Psoas muscle (tissue), 8 donors: ENCODE results near the gene KIF13A. TPM values are rescaled to one million over a fixed set of nuclear protein-coding genes. Genes with fewer than 3 reads are reported as not detected.
"Not testable (repeated sequence)": the region's sequence is repeated elsewhere in the genome, so short reads cannot be mapped to it uniquely, and the experiment has no call there.

Experiments used
- ATAC-seq, 4 donors: fragments of 200-7000 bp; cut with Tn5 transposase; one replicate each; pipeline ENCODE4 v1.9.1; 2020; ENCODE audit warnings: moderate library complexity in 3 of 4, mild to moderate bottlenecking in 2 of 4
- DNase-seq, 2 donors: peaks; one replicate each; pipeline ENCODE4 v3.0.0-alpha.2; 2020
- H3K27ac ChIP-seq: fragments of 200-600 bp; one replicate; pipeline ENCODE4 v1.8.0; 2022
- H3K27me3 ChIP-seq, 3 donors: fragments of 200-600 bp in 1 of 3; one replicate each; pipeline versions ENCODE4 v1.6.1 to v1.8.0; 2013 to 2022; ENCODE audit warnings: low read length in 2 of 3, mild to moderate bottlenecking in 2 of 3, moderate library complexity in 1 of 3; ENCODE audit not compliant: insufficient read depth in 3 of 3
- H3K36me3 ChIP-seq, 2 donors: fragments of 200-600 bp in 1 of 2; one replicate each; pipeline versions ENCODE4 v1.6.1 to v1.8.0; 2013 to 2022; ENCODE audit warnings: low read depth in 1 of 2, mild to moderate bottlenecking in 1 of 2, moderate library complexity in 1 of 2; ENCODE audit not compliant: insufficient read depth in 1 of 2
- H3K4me1 ChIP-seq: fragments of 200-600 bp; one replicate; pipeline ENCODE4 v1.8.0; 2022
- H3K4me3 ChIP-seq: fragments of 200-600 bp; one replicate; pipeline ENCODE4 v1.8.0; 2022; ENCODE audit warnings: mild to moderate bottlenecking
- H3K9me3 ChIP-seq: fragments of 200-600 bp; one replicate; pipeline ENCODE4 v1.8.0; 2022
- CTCF ChIP-seq: fragments of 200-600 bp; IDR thresholded peaks from one replicate; pipeline ENCODE4 v1.8.0; 2022; ENCODE audit warnings: antibody characterized with exemption
- WGBS, 3 donors: extraction: QIAGEN DNeasy Blood & Tissue Kit; methylation state at CpG; one replicate each; pipeline versions ENCODE4 v1.1.6 to v1.1.7; 2013; 5-methylcytosine and 5-hydroxymethylcytosine counted together
- intact Hi-C, 2 donors: fragments of 100-400 bp; cut with DNase I; formaldehyde crosslinking; loops; one replicate each; pipeline versions ENCODE4 v1.11.0 to v1.14.2; 2022
- polyA plus RNA-seq, 3 donors: library from polyadenylated mRNA; stranded (reverse); fragments of 200-250 nt; gene quantifications; one replicate each; pipeline ENCODE4 v1.2.3, GENCODE V29; 2013
- total RNA-seq, 4 donors: library from RNA; stranded (reverse); fragmentation: NEBNext Ultra II Directional in 2 of 4; extraction: Animal tissue kit (Norgen Biotek cat#: 25700) in 2 of 4; gene quantifications; one replicate each; pipeline versions ENCODE4 v1.2.1 to v1.2.4, GENCODE V29; 2021 to 2023
- donor health status: healthy with polysubstance abuse.
- donor health status: DM: no; HTN: no; CAD: no; lungs with moderate emphysema.
- donor health status: Bipolar disorder and iron deficiency.
- donor health status: healthy.
- donor health status: DM: yes; HTN: yes; CAD: no.
- donor health status: DM: no; HTN: no; CAD: no.
- donor health status: DM: no; HTN: no; CAD: no.
- donor health status: DM: yes; HTN: yes; CAD: no.

The KIF13A gene
- total and polyA plus RNA-seq, 7 donors: 17.0 to 80.2 (median 70.4) TPM

- DNase-seq: no peak
- Histone ChIP-seq H3K36me3 (peaks cover 0 to 50% of the 10 kb centered on the region in 2 donors), H3K27ac (no peak overlapping the region), H3K4me1 (no peaks in the 10 kb centered on the region), H3K9me3 (no peaks in the 10 kb centered on the region), H3K27me3 (no peaks in the 10 kb centered on the region), H3K4me3 (no peak overlapping the region)
- intact Hi-C loops: no loop called here
- TF ChIP-seq CTCF: no peak
- ATAC-seq: no peak
- 80 to 89% (median 83%) methylated on average over 6 of the region's 6 CpGs for WGBS, 3 donors
These were observed 229.3 kb downstream of the KIF13A start for GRCh38 chr6:17758119-17758518.

DNA sequence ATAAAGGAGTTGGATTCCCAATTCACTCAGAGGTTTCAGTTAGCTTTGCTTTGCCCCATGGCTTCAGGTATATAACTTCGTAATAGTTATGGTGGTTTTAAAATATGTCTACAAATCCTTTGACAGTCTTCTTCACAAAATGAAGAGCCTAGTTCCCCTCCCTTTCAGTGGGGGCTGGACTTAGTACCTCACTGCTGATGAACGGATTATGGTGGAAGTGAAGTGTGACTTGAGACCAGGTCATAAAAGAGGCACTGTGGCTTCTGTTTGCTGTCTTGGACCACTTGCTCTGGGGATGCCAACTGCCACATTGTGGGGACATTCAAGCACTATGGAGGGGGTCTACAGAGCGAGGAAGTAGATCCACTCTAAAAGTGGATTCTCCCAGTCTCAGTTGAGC is 233.2 kb downstream of the KIF13A start:
- no peaks in the 10 kb centered on the region for H3K9me3 ChIP-seq
- TF ChIP-seq CTCF: no peak
- H3K27me3 ChIP-seq: no peaks in the 10 kb centered on the region
- H3K36me3 ChIP-seq: peaks cover 0 to 14% of the 10 kb centered on the region in 2 donors
- H3K27ac ChIP-seq: no peak overlapping the region
- WGBS, 3 donors: 70 to 74% (median 70%) methylated on average over 3 of the region's 3 CpGs
- DNase-seq (no peak), ATAC-seq (no peak)
- H3K4me1 ChIP-seq: no peaks in the 10 kb centered on the region
- H3K4me3 ChIP-seq: no peak overlapping the region
- intact Hi-C loops: no loop called here

DNA sequence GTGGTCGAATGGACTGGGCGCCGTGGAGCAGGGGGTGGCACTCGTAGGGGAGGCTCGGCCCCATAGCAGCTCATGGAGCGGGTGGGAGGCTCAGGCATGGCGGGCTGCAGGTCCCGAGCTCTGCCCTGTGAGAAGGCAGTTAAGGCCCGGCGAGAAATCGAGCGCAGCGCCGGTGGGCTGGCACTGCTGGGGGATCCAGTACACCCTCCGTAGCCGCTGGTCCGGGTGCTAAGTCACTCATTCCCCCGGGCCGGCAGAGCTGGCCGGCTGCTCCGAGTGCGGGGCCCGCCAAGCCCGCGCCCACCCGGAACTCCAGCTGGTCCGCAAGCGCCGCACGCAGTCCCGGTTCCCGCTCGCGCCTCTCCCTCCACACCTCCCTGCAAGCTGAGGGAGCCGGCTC is 242.1 kb downstream of the KIF13A start:
- WGBS, 3 donors: 95 to 98% (median 96%) methylated on average over 30 to 35 of the region's 35 CpGs
- intact Hi-C loops: not testable (repeated sequence)

GRCh38 chr6:17744757-17745308 is 242.6 kb downstream of the KIF13A start:
- H3K36me3 ChIP-seq, H3K4me1 ChIP-seq, DNase-seq, intact Hi-C loops, H3K9me3 ChIP-seq, H3K27me3 ChIP-seq, H3K27ac ChIP-seq, ATAC-seq, H3K4me3 ChIP-seq: not testable (repeated sequence)
- WGBS, 3 donors: 94 to 96% (median 94%) methylated on average over 13 of the region's 13 CpGs

More for the DNA sequence above, 242.1 kb downstream of the KIF13A start:
- H3K9me3 ChIP-seq, H3K4me1 ChIP-seq, ATAC-seq, H3K27ac ChIP-seq, H3K4me3 ChIP-seq, H3K36me3 ChIP-seq, DNase-seq, H3K27me3 ChIP-seq: not testable (repeated sequence)

GRCh38 chr6:17744019-17744756 is 243.2 kb downstream of the KIF13A start:
- intact Hi-C loops: no loop called here
- TF ChIP-seq CTCF: no peak
- Histone ChIP-seq H3K9me3 (no peaks in the 10 kb centered on the region), H3K4me1 (no peaks in the 10 kb centered on the region), H3K4me3 (no peak overlapping the region), H3K36me3 (no peaks in the 10 kb centered on the region), H3K27me3 (no peaks in the 10 kb centered on the region), H3K27ac (no peak overlapping the region)
- ATAC-seq: no peak
- DNase-seq: no peak
- WGBS, 3 donors: 71 to 76% (median 71%) methylated on average over 11 of the region's 11 CpGs
